CD4-positive, alpha-beta T cell treated with Interleukin-6 at 100 ng/mL for 8 hours (primary cell): ENCODE results near the gene IDH3B.

Source experiments
- DNase-seq: peaks from one replicate; pipeline ENCODE4 v3.0.0-alpha.2; 2020; ENCODE audit warnings: mixed read lengths, low spot score

IDH3B gene

GRCh38 chr20:2617099-2617714 is 46.8 kb downstream of the IDH3B start:
- DNase-seq: no peak

DNA sequence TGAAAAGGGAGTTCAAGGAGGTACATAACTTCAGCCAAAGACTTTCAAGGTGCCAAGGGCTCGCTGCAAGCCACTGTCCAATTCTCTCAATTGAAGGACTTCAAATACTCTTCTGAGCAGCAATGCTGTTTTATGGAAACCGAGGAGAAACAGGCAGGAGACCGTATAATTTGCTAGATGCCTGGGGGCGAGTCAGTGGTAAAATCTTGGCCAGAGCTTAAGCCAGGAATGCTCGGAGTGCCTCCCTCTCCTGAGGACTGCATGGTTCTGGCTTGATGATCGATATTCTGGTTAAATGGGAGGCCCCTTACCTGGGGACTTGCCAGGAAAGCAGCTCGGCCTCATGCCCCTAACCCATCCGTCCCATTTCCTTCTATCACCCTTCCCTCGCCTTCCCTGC is 47.4 kb downstream of the IDH3B start:
- no peak for DNase-seq

- DNase-seq: no peak
Measured at GRCh38 chr20:2612073-2612472, 51.9 kb downstream of the IDH3B start.

DNA sequence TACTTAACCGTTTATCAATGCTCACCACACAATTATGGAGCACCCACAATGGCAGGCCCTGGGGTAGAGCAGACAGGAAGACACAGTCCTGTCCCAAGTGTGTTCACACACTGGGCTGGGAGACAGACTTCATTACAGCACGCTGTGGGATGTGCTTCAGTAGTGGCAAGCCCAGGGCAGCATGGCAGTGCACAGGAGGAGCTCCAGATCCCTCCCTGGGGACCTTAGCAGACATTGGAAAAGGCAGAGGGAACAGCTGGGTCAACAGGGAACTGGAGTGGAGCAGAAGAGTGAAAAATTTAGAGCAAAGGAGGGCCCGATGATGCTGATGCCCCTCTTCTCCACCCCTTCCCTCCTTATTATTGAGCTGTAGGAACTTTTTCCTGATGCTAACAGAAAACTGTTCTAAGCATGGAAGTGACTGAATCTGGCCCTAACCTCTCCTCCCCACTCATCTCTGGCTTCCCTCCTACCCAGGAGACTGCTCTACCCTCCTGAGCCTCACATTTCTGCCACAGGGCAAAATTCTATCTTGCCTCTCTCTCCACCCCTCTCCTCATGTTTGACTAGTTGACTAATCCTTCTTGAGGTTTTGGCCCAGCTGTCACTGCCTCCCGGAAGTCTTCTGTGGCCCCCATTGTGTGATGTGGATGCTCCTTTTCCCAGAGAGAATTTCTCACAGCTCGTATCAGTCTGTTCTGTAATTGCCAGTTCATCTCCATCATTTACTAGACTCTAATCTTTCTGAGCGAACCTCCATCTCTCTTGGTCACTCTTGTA is 52.9 kb downstream of the IDH3B start:
- no peak for DNase-seq

DNA sequence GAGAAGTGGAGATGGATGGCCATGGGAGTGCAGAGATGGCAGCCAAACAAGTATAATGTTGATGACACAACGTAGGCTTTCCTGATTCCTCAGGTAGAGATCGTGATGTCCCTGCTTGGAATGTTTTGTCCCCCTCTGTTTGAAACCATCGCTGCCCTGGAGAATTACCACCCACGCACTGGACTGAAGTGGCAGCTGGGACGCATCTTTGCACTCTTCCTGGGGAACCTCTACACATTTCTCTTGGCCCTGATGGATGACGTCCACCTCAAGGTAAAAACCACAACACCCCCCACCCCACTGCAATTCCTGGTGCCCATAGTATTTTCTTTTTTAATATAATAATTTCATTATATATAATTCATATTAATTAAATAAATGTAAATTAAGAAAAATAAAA is 53.7 kb downstream of the IDH3B start:
- DNase-seq: no peak
